Activated CD4-positive, alpha-beta T cell treated with anti-CD3 and anti-CD28 coated beads, Interleukin-2, amount 50 U/mL, for 4 hours (primary cell): ENCODE data around the gene PAX3.
"Not testable (repeated sequence)": the region's sequence is repeated elsewhere in the genome, so short reads cannot be mapped to it uniquely, and the experiment has no call there.

Experiments used
- DNase-seq, 2 experiments: peaks; one replicate each; pipeline ENCODE4 v3.0.0-alpha.2; 2020

Gene PAX3

DNA sequence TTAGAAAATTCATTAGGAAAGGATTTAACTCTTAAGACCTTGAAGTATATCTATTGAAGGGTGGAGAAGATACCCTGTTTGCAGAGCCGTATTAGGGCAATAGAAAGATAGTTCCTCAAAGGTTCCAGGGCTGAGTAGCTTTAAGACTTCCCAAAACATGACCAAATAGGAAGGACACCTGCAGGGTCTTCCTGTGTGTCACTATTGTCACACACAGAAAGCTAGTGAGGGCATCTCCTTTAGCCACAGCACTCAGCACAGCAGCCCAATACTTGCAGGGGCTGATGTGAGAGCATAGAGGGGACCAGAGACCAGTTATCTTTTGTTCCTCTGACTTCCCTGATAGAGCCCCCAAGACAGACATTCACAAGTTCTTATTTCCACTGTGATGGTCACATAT is 93.7 kb downstream of the PAX3 start:
- DNase-seq = no peak

DNA sequence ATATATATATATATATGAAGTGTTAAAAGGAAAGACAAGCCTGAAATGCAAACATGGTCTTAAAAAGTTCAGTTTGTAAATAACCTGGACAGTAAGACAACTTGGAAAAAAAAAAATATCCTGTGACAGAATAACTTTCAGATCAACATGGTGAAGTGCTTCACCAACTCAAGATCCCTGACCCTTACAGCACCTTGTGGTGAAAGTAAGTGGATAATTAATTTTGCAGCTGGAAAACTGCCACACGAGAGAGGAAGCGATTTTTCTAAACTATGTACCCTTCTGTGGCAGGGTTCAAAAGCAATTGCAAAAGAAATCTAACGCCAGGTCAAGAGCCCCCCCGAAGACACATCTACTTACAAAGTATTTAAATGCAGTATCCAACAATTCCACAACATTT is 95.8 kb downstream of the PAX3 start:
- DNase-seq = no peak

DNA sequence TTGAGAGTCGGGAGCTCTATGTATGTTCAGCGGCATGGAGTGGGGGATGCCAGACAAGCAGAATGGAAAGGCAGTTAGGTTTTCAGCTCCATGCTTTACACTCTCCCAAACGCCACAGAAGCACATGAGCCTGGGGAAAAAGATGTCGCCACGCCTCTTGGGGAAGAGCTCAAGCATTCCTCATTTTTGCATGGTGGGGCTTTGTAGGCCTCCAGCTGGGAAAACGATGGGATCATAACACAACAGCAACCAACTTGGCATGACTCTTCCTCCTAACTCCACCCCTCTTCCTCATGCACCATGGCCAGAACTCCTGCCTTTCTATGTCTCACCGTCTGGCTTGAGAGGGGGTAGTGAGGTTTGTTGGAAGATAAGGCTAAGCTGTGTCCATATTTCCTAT is 102.6 kb downstream of the PAX3 start:
- no peak for DNase-seq

DNA sequence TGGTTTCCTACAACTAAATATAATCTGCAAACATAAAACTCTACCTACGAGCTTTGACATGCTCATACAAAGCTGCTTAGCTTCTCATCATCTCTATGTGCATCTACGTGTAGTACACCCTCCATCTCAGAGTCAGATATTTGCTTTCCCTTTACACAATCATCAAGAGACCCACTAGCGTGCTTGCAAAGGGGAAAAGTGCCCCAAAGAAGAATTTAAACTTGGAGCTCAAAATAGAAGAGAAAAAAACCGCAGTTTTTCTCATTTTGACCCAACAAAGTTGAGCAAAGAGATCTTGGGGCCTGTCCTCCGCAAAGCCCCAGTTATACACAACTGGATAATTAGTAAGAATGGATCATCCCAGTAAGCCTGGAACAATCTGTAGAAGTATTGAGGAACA is 104.1 kb downstream of the PAX3 start:
- DNase-seq = no peak

DNA sequence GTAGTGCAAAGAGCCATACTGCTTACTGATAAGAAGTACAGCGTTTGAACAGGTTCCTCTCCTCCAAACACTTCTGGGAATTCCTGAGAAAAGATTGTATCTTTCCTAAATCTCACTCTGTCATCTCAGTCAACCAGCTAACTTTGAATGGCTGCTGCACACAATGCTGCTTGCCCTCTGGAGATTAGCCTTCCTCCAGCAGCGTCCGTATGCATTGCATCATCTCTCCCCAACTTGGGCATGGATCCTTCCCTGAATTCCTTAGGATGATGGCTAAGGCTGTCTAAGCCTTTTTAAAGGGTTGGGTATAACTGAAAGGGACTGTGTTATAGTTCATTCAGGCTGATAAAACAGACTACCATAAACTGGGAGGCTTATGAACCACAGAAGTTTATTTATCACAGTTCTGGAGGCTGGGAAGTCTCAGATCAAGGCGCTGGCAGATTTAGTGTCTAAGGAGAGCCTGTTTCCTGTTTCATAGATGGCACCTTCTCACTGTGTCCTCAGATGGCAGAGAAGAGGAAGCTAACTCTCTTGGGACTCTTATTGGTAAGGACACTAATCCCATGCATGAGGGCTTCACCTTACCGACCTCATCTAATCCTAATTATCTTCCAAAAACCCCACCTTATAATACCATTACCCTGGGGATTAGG is 105.3 kb downstream of the PAX3 start:
- DNase-seq = no peak

DNA sequence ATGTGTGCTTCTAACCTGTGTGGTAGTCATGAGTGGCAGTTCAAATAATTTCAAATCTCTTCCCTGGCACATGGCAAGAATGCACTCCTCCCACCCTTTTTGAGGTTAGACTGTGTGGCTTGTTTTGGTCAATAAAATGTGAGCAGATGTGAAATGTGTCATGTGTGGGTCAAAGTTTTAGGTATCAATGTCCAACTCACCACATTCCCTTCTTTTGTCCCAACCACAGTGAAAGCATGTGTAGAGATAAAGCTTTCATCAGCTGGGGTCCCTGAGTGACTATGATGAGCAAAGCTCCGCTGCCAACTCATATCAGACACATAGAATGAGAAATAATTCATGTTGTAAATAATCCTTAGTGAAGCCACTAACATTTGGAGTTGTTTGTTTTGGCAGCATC is 118.2 kb downstream of the PAX3 start:
- DNase-seq = no peak

DNA sequence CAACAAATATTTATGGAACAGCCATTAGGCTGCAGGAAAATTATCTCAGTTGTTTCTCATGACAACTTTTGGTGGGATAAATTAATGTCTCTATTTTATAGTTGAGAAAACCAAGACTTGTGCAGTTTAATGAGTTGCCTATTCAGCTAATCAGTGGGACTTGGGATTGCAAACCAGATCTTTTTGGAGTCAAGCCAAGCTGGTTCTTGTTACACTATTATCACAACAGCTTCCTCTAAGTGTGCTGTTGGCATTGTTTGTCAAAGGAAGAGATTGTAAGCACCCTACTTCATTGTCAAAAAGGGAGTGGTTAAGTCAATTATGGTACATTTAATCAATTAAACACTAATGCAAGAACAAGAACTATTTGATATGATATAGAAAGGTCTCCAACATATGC is 119.2 kb downstream of the PAX3 start:
- DNase-seq = no peak

DNA sequence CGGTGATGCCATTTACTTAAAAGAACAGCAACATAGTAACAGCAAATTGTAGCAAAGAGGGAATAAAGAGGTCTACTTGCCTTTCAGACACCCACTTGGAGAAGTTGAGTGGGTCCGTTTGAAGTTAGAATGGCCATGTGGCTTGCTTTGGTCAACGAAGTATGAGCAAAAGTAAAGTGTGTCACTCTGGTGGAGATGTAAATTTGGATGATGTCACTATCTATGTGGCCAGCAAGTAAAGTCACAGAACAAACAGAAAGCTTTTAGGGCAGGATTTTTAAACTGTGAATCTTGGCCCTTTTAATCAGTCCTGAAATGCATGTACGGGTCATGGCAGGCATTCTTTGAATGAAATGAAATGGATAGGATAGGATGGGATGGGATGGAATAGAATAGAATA is 120.3 kb downstream of the PAX3 start:
- no peak for DNase-seq

DNA sequence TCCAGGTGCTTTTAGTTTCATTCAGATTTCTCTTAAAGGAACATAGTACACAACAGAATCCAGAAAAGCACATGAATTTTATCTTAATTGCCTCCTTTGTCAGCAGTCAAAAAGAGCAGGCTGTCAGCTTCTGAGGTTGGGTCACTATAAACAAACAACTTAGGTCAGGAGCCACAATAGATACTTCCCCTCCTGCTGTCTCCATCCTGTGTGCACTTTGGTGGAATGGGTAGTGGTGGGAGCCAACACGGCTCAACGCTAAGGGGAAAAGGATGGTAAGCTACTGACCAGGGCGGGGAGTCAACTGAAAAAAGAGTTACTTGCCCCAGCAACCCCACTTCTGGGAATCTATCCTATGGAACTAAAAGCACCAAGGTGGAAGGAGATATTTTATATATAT is 121.9 kb downstream of the PAX3 start:
- no peak for DNase-seq

DNA sequence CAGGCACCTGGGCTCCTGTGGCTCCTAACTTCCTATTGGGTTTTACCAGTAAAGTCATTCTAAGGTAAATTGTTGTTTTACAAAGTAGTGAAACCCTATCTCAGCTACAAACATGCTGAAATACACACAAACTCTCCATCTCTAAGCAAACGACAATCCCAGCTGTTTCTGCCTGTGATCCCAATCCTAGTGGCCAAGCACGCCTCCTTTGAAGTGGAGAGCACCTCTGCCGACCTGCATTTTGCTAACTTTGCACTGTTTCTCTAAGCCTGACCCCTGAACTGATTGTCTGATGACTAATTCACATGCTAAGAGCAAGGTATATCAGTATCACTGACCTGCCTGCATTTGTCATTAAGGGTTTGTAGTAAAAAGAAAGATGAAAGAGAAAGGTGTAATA is 124.3 kb downstream of the PAX3 start:
- no peak for DNase-seq

DNA sequence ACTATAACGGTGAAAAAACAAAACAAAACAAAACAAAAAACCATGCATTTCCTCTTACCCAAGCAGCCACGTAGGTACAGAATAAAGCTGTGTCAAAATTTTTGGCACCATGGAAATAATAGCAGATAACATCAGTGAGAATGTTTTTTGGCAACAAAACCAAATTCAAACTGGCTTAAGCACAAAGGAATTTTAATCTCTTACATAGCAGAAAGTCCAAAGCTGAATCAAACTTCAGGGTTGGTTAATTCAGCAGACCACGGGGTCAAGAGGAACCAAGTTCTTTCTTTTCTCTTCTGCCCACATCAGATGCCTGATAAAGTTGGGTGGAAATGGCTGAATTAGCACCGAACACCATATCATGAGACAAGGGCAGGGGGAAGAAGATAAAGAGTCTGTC is 129.5 kb downstream of the PAX3 start:
- DNase-seq = no peak

DNA sequence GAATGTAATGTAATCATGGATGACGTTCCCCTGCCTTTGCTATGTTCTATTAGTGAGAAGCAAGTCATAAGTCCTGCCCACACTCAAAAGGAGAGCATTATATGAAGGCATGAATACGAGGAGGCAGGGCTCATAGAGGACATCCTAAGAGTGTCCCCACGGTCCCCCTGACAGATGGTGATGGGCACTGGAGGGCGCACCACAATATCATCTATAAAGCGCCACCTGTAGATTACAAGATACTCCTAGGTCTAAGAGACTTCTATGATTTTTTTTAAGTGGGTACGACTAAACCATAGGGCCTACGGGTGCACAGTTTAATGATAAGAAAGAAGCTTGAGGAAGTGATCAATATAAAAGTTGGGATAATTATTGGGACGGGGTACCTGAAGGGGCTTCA is 131.0 kb downstream of the PAX3 start:
- no peak for DNase-seq

DNA sequence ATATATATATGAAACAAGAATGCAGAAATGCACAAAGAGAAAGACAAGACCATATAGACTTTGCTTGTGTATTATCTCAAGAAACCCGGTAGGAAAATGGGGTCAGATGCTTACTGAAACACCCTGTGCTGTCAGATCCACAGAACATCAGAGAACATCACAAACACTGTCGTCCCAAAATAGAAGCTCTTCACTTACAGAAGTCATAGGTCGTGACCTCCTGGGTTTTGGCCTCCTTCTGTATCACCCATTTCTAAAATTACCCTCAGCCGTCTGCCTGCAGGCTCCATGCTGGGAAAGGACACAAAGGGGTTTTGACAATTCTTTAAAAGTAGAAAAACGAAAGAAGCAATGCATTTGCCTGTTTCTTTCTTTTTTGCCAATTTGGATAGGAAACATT is 137.9 kb downstream of the PAX3 start:
- DNase-seq = no peak

DNA sequence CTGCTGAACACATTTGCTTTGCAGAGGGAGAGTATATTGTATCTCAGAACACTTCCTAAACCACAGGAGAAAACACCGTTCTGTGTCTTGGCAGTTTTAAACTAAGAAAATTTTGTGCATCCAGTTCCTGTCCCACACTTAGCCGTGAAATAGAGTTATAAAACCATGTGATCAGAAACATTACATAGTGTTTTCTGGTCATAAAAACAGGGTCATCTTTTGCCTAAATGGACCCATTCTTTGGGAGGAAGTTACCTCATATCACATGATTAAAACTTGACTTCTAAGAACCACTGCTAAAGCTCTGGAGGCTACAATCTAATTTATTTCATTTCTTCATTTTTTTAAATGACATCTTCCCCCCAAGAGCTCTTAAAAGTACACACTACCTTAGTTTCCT is 138.7 kb downstream of the PAX3 start:
- no peak for DNase-seq

DNA sequence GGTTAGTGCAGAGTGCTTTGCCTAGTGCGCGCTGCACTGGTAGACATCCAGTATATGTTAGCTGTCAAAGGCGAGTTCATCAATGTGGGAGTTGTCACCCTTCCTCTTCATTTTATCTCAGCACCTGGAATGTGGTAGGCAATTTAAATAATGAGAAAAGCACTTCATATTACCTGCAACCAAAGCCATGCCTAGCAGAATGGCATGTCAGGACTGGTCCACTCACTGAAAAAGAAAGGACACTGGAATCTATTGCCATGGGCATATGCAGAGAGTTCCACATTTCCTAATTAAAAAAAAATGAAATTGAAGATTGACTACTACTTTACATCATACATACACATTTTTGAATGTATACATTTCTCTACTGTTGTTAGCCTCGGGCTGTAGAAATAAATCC is 139.6 kb downstream of the PAX3 start:
- no peak for DNase-seq

DNA sequence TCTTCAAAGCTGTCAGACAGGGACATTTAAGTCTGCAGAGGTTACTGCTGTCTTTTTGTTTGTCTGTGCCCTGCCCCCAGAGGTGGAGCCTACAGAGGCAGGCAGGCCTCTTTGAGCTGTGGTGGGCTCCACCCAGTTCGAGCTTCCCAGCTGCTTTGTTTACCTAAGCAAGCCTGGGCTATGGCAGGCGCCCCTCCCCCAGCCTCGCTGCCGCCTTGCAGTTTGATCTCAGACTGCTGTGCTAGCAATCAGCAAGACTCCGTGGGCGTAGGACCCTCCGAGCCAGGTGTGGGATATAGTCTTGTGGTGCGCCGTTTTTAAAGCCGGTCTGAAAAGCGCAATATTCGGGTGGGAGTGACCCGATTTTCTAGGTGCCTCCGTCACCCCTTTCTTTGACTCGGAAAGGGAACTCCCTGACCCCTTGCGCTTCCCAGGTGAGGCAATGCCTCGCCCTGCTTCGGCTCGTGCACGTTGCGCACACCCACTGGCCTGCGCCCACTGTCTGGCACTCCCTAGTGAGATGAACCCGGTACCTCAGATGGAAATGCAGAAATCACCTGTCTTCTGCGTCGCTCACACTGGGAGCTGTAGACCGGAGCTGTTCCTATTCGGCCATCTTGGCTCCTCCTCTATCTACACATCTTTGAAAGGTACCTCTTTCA is 143.7 kb downstream of the PAX3 start:
- DNase-seq = not testable (repeated sequence)
